Hindlimb muscle (tissue), 1 donor: ENCODE results near the gene EFCAB14. TPM values are rescaled to one million over a fixed set of nuclear protein-coding genes. Genes with fewer than 3 reads are reported as not detected.
"Not testable (repeated sequence)": the region's sequence is repeated elsewhere in the genome, so short reads cannot be mapped to it uniquely, and the experiment has no call there.

ENCODE experiments used
- DNase-seq: peaks from one replicate; pipeline ENCODE4 v3.0.0-alpha.2; 2013
- polyA plus RNA-seq: library from polyadenylated mRNA; unstranded; fragments of 120-200 nt; gene quantifications from one replicate; pipeline ENCODE4 v1.2.1, GENCODE V29; 2013; ENCODE audit not compliant: insufficient read length

The EFCAB14 gene
- polyA plus RNA-seq, 1 donor: 95.7 TPM

GRCh38 chr1:46652321-46653100, 66.4 kb downstream of the EFCAB14 start:
- no peak for DNase-seq

DNA sequence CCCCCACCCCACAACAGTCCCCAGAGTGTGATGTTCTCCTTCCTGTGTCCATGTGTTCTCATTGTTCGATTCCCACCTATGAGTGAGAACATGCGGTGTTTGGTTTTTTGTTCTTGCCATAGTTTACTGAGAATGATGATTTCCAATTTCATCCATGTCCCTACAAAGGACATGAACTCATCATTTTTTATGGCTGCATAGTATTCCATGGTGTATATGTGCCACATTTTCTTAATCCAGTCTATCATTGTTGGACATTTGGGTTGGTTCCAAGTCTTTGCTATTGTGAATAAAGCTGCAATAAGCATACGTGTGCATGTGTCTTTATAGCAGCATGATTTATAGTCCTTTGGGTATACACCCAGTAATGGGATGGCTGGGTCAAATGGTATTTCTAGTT, 67.8 kb downstream of the EFCAB14 start:
- DNase-seq: not testable (repeated sequence)

DNA sequence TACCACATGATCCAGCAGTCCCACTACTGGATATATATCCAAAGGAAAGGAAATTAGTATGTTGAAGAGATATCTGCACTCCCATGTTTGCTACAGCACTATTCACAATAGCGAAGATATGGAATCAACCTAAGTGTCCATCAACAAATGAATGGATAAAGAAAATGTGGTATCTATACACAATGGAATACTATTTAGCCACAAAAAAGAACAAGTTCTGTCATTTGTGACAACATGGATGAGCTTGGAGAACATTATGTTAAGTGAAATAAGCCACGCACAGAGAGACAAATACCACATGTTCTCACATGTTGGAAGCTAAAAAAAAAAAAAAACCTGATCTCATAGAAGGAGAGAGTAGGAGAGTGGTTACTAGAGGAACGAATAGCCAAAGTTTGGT, 68.4 kb downstream of the EFCAB14 start:
- DNase-seq: no peak

- no peak for DNase-seq
Measured at GRCh38 chr1:46649764-46650163, 69.2 kb downstream of the EFCAB14 start.

DNA sequence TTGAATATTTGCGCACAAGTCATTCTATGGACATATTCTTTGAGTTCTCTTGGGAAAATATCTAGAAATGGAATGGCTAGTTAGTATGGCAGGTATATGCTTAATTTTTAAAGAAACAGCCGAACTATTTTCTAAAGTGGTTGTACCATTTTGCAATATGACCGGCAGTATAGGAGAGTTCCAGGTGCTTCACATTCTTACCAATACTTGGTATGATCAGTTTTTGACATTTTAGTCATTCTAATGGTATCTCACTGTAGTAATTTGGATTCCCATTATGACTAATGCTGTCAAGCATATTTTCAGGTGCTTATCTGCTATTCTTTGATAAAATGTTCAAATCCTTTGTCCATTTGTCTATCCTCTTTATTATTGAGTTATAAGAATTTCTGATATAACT, 71.3 kb downstream of the EFCAB14 start:
- DNase-seq: no peak

GRCh38 chr1:46646844-46647243, 72.1 kb downstream of the EFCAB14 start:
- no peak for DNase-seq

- no peak for DNase-seq
Measured at GRCh38 chr1:46646331-46646730, 72.6 kb downstream of the EFCAB14 start.

DNA sequence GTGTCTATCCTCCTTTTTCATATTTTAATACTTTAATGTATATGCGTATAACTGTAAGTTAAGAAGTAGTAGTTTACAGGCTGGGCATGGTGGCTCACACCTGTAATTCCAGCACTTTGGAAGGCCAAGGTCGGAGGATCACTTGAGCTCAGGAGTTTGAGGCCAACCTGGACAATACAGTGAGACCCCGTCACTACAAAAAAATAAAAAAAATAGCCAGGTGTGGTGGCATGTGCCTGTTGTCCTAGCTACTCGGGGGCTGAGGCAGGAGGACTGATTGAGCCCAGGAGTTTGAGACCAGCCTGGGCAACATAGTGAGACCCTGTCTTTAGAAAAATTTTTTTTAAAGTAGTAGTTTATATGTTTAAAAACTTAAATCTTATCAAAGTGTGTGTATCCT, 73.1 kb downstream of the EFCAB14 start:
- DNase-seq: no peak

DNA sequence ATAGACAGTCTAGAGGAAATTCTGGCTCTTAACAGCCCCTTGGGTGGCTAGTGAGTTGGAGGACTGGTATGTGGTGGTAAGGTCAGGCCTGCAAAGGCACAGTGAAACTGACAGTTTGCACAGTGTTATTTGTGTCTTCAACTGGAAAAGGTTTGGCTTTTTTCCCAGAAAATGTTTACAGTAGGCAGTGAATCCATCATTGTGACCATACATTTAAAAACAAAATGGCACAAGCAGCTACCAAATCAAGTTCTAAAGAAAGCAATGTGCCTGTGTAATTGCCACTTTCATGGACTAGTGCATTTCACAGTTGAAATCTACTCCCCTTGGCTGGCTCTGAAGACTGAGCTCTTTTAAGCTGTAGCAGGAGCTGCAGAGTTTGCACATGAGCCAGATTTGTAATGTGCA, 75.5 kb downstream of the EFCAB14 start:
- no peak for DNase-seq

- DNase-seq: no peak
Measured at GRCh38 chr1:46642115-46642680, 76.7 kb downstream of the EFCAB14 start.

GRCh38 chr1:46639547-46639946, 79.4 kb downstream of the EFCAB14 start:
- DNase-seq: no peak

DNA sequence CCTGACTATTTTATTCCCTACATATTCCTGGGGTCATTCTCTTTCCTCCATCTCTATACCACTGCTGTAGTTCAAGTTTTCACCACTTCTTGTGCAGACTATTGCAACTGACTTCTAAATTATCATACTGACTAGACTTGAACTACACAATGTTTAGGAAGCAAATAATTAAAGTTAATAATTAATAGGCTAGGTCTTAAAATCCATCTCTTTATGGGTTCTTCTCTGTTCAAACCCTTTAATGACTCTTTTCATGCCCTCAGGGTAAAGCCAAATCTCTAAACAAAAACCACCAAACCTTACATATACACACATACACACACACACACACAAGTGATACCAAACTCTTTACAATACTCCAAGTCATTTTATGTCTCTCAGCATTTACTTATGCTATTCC, 80.0 kb downstream of the EFCAB14 start:
- DNase-seq: no peak

DNA sequence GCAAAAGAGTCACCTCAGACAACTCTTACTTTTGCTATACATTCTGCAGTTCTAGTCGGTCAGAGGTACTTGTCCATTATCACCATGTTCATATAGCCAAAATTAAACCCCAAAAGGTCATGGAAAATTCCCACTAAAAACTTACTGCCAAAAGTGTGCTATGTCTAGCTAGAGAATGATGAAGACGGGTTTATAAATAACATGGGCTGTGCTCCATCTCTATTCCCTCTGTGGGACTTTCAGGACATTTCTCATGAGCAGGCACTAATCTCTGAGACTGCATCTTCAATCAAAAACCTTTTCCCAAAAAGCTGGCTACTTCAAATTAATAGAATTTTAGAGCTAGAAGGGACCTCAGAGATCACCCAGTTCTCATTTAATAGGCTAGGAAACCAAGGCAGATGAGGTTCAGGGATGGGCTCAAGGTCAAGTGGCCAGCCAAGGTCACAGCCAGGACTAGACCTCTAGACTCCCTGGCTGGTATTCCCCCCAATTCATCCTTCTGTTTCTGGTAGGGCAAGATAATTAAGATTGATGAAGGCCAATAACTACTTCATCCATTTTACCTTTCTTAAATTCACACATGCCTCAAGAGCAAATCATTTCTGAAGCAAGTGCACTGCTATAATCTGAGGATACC, 81.3 kb downstream of the EFCAB14 start:
- no peak for DNase-seq

GRCh38 chr1:46635205-46635604, 83.7 kb downstream of the EFCAB14 start:
- DNase-seq: no peak

DNA sequence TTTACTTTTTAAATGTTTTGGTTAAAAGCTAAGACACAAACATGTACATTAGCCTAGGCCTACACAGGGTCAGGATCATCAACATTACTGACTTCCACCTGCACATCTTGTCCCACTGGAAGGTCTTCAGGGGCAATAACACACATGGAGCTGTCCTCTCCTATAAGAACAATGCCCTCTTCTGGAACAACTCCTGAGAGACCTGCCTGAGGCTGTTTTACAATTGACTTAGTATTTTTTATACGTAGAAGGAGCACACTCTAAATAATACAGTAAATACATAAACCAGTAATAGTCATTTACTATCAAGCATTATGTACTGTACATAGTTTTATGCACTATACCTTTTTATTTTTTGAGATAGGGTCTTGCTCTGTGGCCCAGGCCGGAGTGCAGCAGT, 88.2 kb downstream of the EFCAB14 start:
- no peak for DNase-seq

Other genes starting within 250 kb of the EFCAB14 start
- not detected for gene DMBX1, start 229.3 kb downstream of the EFCAB14 start, polyA plus RNA-seq
- not detected for gene KNCN, start 167.5 kb downstream of the EFCAB14 start, polyA plus RNA-seq
- 34.1 TPM for gene MKNK1, start 114.8 kb downstream of the EFCAB14 start, polyA plus RNA-seq
- 12.3 TPM for gene MOB3C, start 102.3 kb downstream of the EFCAB14 start, polyA plus RNA-seq
- gene ATPAF1, start 50.8 kb downstream of the EFCAB14 start, polyA plus RNA-seq: 51.7 TPM
- gene TEX38, start 47.3 kb downstream of the EFCAB14 start, polyA plus RNA-seq: 0.28 TPM
- not detected for gene CYP4B1, start 79.9 kb upstream of the EFCAB14 start, polyA plus RNA-seq
- 0.22 TPM for gene CYP4A11, start 222.4 kb upstream of the EFCAB14 start, polyA plus RNA-seq